RWPE2 (cell line): ENCODE results near the gene EDDM13.

Source experiments
- ATAC-seq: fragments of 200-7000 bp; cut with Tn5 transposase; 3 replicates; pipeline ENCODE4 v1.9.1; 2021; ENCODE audit warnings: low read depth
- DNase-seq: peaks from one replicate; pipeline ENCODE4 v3.0.0-alpha.2; 2020; ENCODE audit warnings: low spot score
- H3K27ac ChIP-seq: fragments of 450-650 bp; 2 replicates; pipeline ENCODE4 v1.5.1; 2017; ENCODE audit warnings: mild to moderate bottlenecking; ENCODE audit not compliant: poor library complexity, severe bottlenecking
- H3K27me3 ChIP-seq: fragments of 250-450 bp; sonication (Bioruptor Pico); 2 replicates; pipeline ENCODE4 v1.5.1; 2021; ENCODE audit warnings: mild to moderate bottlenecking, moderate library complexity; ENCODE audit not compliant: insufficient read depth, poor library complexity, severe bottlenecking
- H3K36me3 ChIP-seq: fragments of 250-450 bp; sonication (Bioruptor Pico); 2 replicates; pipeline ENCODE4 v1.5.1; 2020; ENCODE audit warnings: low read depth, mild to moderate bottlenecking, moderate library complexity
- H3K4me1 ChIP-seq: fragments of 250-450 bp; sonication (Bioruptor Pico); 2 replicates; pipeline ENCODE4 v1.5.1; 2021; ENCODE audit warnings: mild to moderate bottlenecking, moderate library complexity; ENCODE audit not compliant: insufficient read depth, poor library complexity, severe bottlenecking
- H3K4me3 ChIP-seq: fragments of 250-450 bp; sonication (Bioruptor Pico); 2 replicates; pipeline ENCODE4 v1.5.1; 2021; ENCODE audit warnings: mild to moderate bottlenecking, moderate library complexity; ENCODE audit not compliant: severe bottlenecking
- H3K9me3 ChIP-seq: fragments of 250-450 bp; sonication (Bioruptor Pico); 2 replicates; pipeline ENCODE4 v1.5.1; 2021; ENCODE audit warnings: mild to moderate bottlenecking, moderate library complexity; ENCODE audit not compliant: severe bottlenecking
- TF ChIP-seq, protein P1 (sequence below): fragments of 450-650 bp; IDR thresholded peaks from one replicate; pipeline ENCODE4 v1.5.1; 2017; ENCODE audit warnings: mild to moderate bottlenecking, moderate library complexity; ENCODE audit not compliant: poor library complexity, severe bottlenecking

Gene EDDM13

DNA sequence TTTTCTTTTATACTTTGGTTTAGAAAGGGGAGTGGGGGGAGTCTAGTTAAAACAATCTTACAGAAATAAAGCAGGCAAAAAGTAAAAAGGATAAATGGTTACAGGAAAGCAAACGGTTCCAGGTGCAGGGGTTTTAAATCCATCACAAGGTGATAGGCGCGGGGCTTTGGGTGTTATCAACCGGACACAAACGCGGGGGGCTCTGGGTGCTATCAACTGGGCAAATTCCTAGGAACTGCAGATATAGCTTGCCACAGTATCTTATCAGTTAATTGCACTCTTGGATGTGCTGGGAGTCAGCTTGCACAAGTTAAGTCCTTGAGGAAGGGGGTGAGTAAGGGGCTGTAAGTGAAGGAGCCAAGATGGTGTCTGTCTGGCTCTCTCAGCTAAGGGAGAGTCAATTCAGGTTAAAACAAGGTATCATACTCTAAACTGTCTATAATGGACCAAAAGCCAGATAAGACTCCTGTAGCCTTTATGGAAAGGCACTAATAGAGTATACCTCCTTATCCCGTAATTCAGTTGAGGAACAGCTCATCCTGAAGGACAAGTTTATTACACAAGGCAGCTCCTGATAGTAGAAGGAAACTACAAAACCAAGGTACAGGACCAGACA is 74.7 kb downstream of the EDDM13 start:
- no peak for ATAC-seq
- Histone ChIP-seq H3K27ac (no peak overlapping the region), H3K4me1 (no peaks in the 10 kb centered on the region), H3K4me3 (no peak overlapping the region), H3K27me3 (no peaks in the 10 kb centered on the region), H3K36me3 (no peaks in the 10 kb centered on the region), H3K9me3 (no peaks in the 10 kb centered on the region)
- no peak for DNase-seq
- TF ChIP-seq, protein P1, sequence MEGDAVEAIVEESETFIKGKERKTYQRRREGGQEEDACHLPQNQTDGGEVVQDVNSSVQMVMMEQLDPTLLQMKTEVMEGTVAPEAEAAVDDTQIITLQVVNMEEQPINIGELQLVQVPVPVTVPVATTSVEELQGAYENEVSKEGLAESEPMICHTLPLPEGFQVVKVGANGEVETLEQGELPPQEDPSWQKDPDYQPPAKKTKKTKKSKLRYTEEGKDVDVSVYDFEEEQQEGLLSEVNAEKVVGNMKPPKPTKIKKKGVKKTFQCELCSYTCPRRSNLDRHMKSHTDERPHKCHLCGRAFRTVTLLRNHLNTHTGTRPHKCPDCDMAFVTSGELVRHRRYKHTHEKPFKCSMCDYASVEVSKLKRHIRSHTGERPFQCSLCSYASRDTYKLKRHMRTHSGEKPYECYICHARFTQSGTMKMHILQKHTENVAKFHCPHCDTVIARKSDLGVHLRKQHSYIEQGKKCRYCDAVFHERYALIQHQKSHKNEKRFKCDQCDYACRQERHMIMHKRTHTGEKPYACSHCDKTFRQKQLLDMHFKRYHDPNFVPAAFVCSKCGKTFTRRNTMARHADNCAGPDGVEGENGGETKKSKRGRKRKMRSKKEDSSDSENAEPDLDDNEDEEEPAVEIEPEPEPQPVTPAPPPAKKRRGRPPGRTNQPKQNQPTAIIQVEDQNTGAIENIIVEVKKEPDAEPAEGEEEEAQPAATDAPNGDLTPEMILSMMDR: no peak

DNA sequence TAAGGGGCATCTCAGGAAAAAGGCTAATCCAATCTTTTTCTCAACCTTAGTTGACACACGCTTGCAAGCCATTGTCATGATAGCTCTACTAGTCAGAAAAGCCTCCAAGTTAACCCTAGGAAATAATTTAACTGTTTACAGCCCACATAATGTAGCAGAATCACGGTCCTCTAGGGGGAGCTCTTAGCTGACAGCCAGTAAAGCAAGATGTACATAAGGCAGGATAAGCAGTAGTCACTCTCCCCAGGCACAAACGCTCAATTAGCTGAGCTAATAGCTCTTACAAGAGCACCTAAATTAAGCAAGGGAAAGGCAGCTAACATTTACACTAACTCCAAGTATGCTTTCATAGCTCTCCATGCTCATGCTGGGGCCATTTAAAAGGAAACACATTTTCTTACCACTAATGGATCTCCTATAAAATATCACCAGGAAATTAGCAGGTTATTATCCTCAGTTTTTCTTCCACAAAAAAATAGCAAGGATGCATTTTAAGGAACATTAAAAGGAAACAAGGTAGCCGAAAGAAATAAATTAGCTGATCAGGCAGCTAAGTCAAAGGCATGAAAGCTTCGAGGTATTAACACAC is 75.8 kb downstream of the EDDM13 start:
- Histone ChIP-seq H3K36me3 (no peaks in the 10 kb centered on the region), H3K4me1 (no peaks in the 10 kb centered on the region), H3K9me3 (no peaks in the 10 kb centered on the region), H3K27ac (no peak overlapping the region), H3K4me3 (no peak overlapping the region), H3K27me3 (no peaks in the 10 kb centered on the region)
- ATAC-seq (no peak), DNase-seq (no peak)
- TF ChIP-seq, protein P1: peak; percentile 39

DNA sequence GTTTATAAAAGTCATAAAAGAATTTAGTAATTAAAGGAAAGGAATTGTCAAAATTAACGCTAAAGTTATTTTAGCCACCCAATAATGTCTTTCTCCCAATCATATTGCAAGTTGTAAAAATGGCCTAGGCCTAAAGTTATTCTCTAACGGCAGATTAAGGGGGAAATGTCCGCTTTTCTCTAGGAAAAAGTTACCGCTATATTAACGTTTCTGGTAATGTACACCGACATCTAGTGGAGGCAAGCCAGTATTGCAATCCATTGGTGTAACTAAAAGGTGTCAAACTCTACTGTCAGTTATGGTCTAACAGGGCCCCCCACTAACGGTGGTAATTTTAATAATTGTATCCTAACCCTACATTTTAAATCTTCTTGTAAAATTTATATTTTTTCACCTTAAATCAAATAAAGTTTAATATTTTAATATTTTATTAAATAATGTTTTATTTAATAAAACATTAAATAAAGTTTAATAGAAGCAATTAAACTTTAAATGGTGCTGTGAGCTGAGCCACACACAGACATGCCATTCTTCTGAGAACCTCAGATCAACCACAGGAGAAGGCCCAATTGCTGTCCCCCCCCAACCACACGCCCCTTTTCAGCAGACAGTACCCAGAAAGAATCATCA is 78.0 kb downstream of the EDDM13 start:
- Histone ChIP-seq H3K4me3 (no peak overlapping the region), H3K27me3 (no peaks in the 10 kb centered on the region), H3K36me3 (no peaks in the 10 kb centered on the region), H3K4me1 (no peaks in the 10 kb centered on the region), H3K27ac (no peak overlapping the region), H3K9me3 (no peaks in the 10 kb centered on the region)
- TF ChIP-seq, protein P1: peak; percentile 89
- DNase-seq (no peak), ATAC-seq (0 out of 3 replicates have a peak, but pooled peaks have one; percentile 29)

DNA sequence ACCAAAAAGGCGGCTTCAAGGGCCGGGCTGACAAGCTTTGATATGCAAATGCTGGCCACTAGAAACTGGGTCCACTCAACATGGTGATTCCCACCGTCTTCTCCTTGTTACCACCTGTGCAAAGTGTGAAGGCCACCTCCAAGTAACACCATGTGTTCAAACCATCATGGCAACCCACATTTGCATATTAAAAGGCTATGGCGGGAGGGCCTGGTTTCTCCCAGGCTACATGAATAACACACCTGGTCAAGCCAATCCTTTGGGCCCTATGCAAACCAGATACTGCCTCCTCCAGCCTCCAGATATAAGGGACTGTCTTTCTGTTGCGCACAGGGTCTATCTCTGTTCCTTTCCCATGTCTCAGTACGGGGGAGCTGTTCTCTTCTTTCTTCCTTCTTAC is 78.7 kb downstream of the EDDM13 start:
- Histone ChIP-seq H3K27me3 (no peaks in the 10 kb centered on the region), H3K4me3 (no peak overlapping the region), H3K4me1 (no peaks in the 10 kb centered on the region), H3K9me3 (no peaks in the 10 kb centered on the region), H3K27ac (no peak overlapping the region), H3K36me3 (no peaks in the 10 kb centered on the region)
- TF ChIP-seq, protein P1: no peak
- ATAC-seq: no peak
- DNase-seq: no peak

DNA sequence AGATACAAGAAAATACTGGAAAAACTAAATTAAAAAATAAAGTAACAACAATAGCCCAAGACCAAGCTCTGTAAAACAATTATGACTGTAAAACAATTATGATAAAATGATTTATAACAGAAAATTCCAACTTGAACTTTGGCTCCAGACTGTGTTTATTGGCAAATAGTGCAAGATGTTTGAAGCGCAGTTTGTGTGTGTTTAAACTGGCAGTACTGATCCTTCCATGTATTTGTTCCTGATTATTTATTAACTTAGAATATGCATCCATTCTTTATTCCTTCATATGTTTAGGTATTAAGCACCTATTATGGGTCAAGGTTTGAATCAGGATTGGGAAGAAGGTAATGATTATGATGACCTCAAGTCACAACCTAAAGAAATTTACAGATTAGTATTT is 83.0 kb downstream of the EDDM13 start:
- no peak for DNase-seq
- no peak overlapping the region for H3K27ac ChIP-seq
- TF ChIP-seq, protein P1: no peak
- peaks cover 4% of the 10 kb centered on the region for H3K9me3 ChIP-seq
- no peak overlapping the region for H3K4me3 ChIP-seq
- H3K27me3 ChIP-seq: no peaks in the 10 kb centered on the region
- no peak for ATAC-seq
- H3K4me1 ChIP-seq: no peaks in the 10 kb centered on the region
- H3K36me3 ChIP-seq: no peaks in the 10 kb centered on the region
